Measurements from ENCODE around the gene JPH3.

Gene JPH3

DNA sequence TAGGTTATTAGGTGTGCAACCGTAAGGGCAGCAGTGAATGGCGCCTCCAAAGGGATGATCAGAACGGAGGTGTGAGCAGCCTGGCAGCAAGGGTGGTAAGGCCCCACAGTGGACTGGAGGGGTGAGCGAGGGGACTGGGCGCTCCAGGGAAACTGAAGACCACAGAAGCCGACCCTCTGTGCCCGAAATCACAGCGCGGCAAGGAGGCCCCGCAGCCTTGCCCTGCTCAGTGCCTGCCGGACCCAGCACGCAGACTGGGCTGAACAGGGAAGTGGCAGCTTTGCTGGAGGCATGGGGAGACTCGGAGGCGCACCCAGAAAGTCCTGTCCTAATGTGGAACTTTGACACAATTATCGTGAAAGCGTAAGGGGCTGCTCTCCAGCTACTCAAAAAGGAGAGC, 125.0 kb downstream of the JPH3 start:
- H3K27ac ChIP-seq (ENCODE audit: low read depth, low read length) = no peak overlapping the region
- H3K9me3 ChIP-seq (ENCODE audit: control insufficient read depth in 1 of 2, low read length in 2 of 2) = no peaks in the 10 kb centered on the region
- H3K27me3 ChIP-seq (ENCODE audit: control insufficient read depth in 1 of 2, insufficient read depth in 2 of 2, low read length in 2 of 2) = no peaks in the 10 kb centered on the region
- H3K4me1 ChIP-seq (ENCODE audit: control insufficient read depth in 1 of 2, insufficient read depth in 2 of 2, low read length in 2 of 2) = no peaks in the 10 kb centered on the region
- no peak overlapping the region for H3K4me3 ChIP-seq (ENCODE audit: low read depth in 1 of 2, low read length in 2 of 2)
- H3K36me3 ChIP-seq (ENCODE audit: control insufficient read depth in 1 of 2, insufficient read depth in 2 of 2, low read length in 2 of 2) = peaks cover 0 to 57% of the 10 kb centered on the region in 2 donors
- no peak overlapping the region for H3K9ac ChIP-seq (ENCODE audit: low read depth in 1 of 2, low read length in 2 of 2)

DNA sequence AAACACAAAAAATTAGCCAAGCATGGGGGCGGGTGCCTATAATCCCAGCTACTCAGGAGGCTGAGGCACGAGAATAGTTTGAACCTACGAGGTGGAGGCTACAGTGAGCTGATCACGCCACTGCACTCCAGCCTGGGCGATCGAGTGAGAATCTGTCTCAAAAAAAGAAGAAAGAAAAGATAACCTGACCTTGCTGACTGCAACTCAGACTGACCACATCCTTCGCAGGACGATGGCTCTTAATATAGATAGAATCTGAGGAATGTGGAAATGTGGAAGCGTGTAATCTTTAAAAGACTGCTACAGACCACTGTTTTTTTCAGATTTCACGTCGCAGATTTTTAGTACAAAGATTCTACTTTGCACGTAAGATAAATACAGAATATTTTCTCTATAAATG, 125.7 kb downstream of the JPH3 start:
- no peak overlapping the region for H3K4me3 ChIP-seq (ENCODE audit: low read depth in 1 of 2, low read length in 2 of 2)

DNA sequence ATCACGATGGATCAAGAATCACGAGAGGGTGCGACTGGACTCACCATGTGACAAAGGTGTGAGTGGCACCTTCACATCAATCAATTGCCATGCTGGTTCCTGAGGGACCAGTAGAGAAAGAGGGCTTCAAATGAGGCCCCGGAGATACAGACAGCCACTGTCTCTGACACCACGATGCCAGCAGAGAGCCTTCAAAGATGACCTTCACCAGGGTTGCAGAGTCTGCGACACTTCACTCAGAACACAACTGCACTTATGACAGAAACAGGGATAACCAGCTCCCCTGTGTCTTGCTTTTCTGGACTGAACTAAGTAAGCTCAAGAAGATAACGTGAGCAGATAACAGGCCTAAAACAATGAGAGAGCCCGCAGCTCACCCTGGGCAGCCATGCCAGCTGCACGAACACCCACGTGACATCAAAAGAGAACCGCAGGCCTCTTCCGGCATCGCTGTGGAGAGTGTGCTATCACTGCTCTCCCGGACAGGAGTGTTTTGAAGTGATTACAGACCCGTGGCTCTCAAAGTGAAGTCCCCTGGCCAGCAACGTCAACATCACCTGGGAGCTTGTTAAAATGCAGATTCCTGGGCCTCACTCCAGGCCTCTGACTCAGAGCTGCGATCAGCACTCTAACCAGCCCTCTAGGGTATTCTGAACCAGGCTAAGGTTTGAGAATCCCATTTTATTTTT, 127.1 kb downstream of the JPH3 start:
- no peaks in the 10 kb centered on the region for H3K9me3 ChIP-seq (ENCODE audit: control insufficient read depth in 1 of 2, low read length in 2 of 2)
- no peak overlapping the region for H3K27ac ChIP-seq (ENCODE audit: low read depth, low read length)
- H3K36me3 ChIP-seq (ENCODE audit: control insufficient read depth in 1 of 2, insufficient read depth in 2 of 2, low read length in 2 of 2) = peaks cover 0 to 52% of the 10 kb centered on the region in 2 donors
- H3K9ac ChIP-seq (ENCODE audit: low read depth in 1 of 2, low read length in 2 of 2) = no peak overlapping the region
- H3K4me1 ChIP-seq (ENCODE audit: control insufficient read depth in 1 of 2, insufficient read depth in 2 of 2, low read length in 2 of 2) = no peaks in the 10 kb centered on the region
- no peaks in the 10 kb centered on the region for H3K27me3 ChIP-seq (ENCODE audit: control insufficient read depth in 1 of 2, insufficient read depth in 2 of 2, low read length in 2 of 2)
- H3K4me3 ChIP-seq (ENCODE audit: low read depth in 1 of 2, low read length in 2 of 2) = no peak overlapping the region

More for the DNA sequence above, 125.7 kb downstream of the JPH3 start:
- H3K9ac ChIP-seq (ENCODE audit: low read depth in 1 of 2, low read length in 2 of 2) = no peak overlapping the region
- no peaks in the 10 kb centered on the region for H3K27me3 ChIP-seq (ENCODE audit: control insufficient read depth in 1 of 2, insufficient read depth in 2 of 2, low read length in 2 of 2)
- H3K9me3 ChIP-seq (ENCODE audit: control insufficient read depth in 1 of 2, low read length in 2 of 2) = no peaks in the 10 kb centered on the region
- H3K36me3 ChIP-seq (ENCODE audit: control insufficient read depth in 1 of 2, insufficient read depth in 2 of 2, low read length in 2 of 2) = peaks cover 0 to 53% of the 10 kb centered on the region in 2 donors
- H3K4me1 ChIP-seq (ENCODE audit: control insufficient read depth in 1 of 2, insufficient read depth in 2 of 2, low read length in 2 of 2) = no peaks in the 10 kb centered on the region
- H3K27ac ChIP-seq (ENCODE audit: low read depth, low read length) = no peak overlapping the region

DNA sequence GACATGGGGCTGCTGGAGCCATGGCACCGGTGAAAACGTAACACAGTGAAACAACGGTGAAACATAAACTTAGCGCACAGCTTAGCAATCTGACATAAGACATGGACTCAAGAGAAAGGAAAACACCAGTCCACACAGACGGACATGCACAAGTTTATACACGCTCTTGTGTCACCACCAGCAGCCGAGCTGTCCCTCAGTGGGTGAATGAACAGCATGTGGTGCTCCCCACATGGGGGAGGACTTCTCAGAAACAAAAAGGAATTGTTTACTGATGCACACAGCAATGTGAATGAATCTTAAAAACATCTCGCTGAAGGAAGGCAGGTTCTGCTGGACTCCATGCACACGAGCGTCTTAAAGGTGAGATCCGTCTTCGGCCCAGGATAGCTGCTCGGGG, 129.3 kb downstream of the JPH3 start:
- H3K36me3 ChIP-seq (ENCODE audit: control insufficient read depth in 1 of 2, insufficient read depth in 2 of 2, low read length in 2 of 2) = peaks cover 0 to 56% of the 10 kb centered on the region in 2 donors
- H3K27me3 ChIP-seq (ENCODE audit: control insufficient read depth in 1 of 2, insufficient read depth in 2 of 2, low read length in 2 of 2) = no peaks in the 10 kb centered on the region
- H3K4me1 ChIP-seq (ENCODE audit: control insufficient read depth in 1 of 2, insufficient read depth in 2 of 2, low read length in 2 of 2) = no peaks in the 10 kb centered on the region
- H3K9ac ChIP-seq (ENCODE audit: low read depth in 1 of 2, low read length in 2 of 2) = no peak overlapping the region
- no peak overlapping the region for H3K4me3 ChIP-seq (ENCODE audit: low read depth in 1 of 2, low read length in 2 of 2)
- H3K27ac ChIP-seq (ENCODE audit: low read depth, low read length) = no peak overlapping the region
- H3K9me3 ChIP-seq (ENCODE audit: control insufficient read depth in 1 of 2, low read length in 2 of 2) = no peaks in the 10 kb centered on the region

DNA sequence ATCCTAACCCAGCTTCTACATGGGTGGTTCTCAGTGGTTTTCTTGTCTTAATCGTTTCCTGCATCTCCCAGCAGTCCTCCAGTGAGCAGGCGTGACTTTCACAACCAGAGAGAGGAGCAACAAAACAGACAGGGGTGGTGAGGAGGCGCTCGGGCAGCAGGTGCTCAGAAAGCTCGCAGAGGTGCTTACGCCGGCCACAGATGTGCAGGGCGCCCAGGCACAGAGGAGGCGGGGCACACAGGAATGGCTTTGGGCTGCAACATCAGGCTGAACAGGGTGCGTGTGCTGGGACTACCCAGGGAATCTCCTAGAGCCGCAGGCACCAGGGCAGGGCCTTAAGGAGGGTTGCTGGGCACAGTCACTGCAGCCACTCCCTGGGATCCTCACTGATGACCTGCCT, 130.9 kb downstream of the JPH3 start:
- H3K4me1 ChIP-seq (ENCODE audit: control insufficient read depth in 1 of 2, insufficient read depth in 2 of 2, low read length in 2 of 2) = no peaks in the 10 kb centered on the region
- H3K27me3 ChIP-seq (ENCODE audit: control insufficient read depth in 1 of 2, insufficient read depth in 2 of 2, low read length in 2 of 2) = no peaks in the 10 kb centered on the region
- no peaks in the 10 kb centered on the region for H3K9me3 ChIP-seq (ENCODE audit: control insufficient read depth in 1 of 2, low read length in 2 of 2)
- H3K9ac ChIP-seq (ENCODE audit: low read depth in 1 of 2, low read length in 2 of 2) = no peak overlapping the region
- no peak overlapping the region for H3K4me3 ChIP-seq (ENCODE audit: low read depth in 1 of 2, low read length in 2 of 2)
- H3K36me3 ChIP-seq (ENCODE audit: control insufficient read depth in 1 of 2, insufficient read depth in 2 of 2, low read length in 2 of 2) = peaks cover 2 to 53% of the 10 kb centered on the region in 2 donors
- H3K27ac ChIP-seq (ENCODE audit: low read depth, low read length) = no peak overlapping the region

DNA sequence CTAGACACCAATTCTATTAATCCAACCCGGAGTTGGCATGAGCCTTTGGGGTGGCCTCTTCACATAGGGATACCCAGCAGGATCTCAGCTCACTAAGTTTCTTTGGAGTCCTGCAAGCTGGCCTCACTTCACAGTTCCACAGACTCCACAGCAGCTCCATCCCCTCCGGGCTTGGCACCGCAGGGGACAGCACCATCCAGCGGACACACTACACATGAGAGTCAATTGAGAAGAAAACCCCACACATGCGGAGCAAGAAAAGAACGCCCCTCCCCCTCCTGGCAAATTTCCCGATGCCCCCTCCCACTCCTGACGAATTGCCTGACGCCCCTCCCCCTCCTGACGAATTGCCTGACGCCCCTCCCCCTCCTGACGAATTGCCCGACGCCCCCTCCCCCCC, 132.3 kb downstream of the JPH3 start:
- Histone ChIP-seq H3K4me3 (ENCODE audit: low read depth in 1 of 2, low read length in 2 of 2) (no peak overlapping the region), H3K27ac (ENCODE audit: low read depth, low read length) (no peak overlapping the region), H3K4me1 (ENCODE audit: control insufficient read depth in 1 of 2, insufficient read depth in 2 of 2, low read length in 2 of 2) (no peaks in the 10 kb centered on the region), H3K36me3 (ENCODE audit: control insufficient read depth in 1 of 2, insufficient read depth in 2 of 2, low read length in 2 of 2) (peaks cover 4 to 50% of the 10 kb centered on the region in 2 donors), H3K9me3 (ENCODE audit: control insufficient read depth in 1 of 2, low read length in 2 of 2) (no peaks in the 10 kb centered on the region), H3K27me3 (ENCODE audit: control insufficient read depth in 1 of 2, insufficient read depth in 2 of 2, low read length in 2 of 2) (no peaks in the 10 kb centered on the region), H3K9ac (ENCODE audit: low read depth in 1 of 2, low read length in 2 of 2) (no peak overlapping the region)

DNA sequence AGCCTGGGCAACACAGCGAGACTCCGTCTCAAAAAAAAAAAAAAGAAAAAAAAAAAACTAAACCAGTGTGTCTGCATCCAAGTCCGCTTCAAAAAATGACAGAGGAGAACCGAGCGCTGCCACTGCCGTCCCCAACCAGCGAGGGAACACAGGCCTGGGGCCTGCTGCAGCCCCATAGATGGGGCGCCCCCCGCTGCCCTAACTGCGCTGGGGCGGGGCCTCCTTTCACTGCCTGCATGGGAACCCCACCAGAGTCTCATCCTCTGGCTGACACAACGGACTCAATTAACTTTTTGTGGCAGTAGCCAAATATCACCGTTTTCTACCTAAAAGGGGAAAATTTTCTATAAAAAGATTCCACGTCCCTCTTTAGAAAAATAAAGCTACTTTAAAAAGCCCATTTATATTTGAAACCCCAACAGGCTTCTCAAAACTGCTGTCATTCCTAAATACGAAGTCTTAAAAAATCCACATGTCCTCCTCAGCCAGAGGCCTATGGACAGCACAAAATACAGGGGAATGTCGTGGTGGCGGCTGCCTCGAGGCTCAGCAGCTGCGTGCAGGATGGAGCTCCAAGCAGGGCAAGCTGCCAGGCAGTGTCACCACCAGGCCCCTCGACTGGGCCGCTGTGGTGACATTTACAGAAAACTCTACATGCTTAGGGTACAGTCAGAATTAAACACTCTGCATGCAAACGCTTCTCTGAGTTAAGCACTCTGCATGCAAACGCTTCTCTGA, 133.1 kb downstream of the JPH3 start:
- Histone ChIP-seq H3K27me3 (ENCODE audit: control insufficient read depth in 1 of 2, insufficient read depth in 2 of 2, low read length in 2 of 2) (no peaks in the 10 kb centered on the region), H3K9ac (ENCODE audit: low read depth in 1 of 2, low read length in 2 of 2) (no peak overlapping the region), H3K4me3 (ENCODE audit: low read depth in 1 of 2, low read length in 2 of 2) (no peak overlapping the region), H3K9me3 (ENCODE audit: control insufficient read depth in 1 of 2, low read length in 2 of 2) (no peaks in the 10 kb centered on the region), H3K36me3 (ENCODE audit: control insufficient read depth in 1 of 2, insufficient read depth in 2 of 2, low read length in 2 of 2) (peaks cover 4 to 52% of the 10 kb centered on the region in 2 donors), H3K4me1 (ENCODE audit: control insufficient read depth in 1 of 2, insufficient read depth in 2 of 2, low read length in 2 of 2) (no peaks in the 10 kb centered on the region), H3K27ac (ENCODE audit: low read depth, low read length) (no peak overlapping the region)

DNA sequence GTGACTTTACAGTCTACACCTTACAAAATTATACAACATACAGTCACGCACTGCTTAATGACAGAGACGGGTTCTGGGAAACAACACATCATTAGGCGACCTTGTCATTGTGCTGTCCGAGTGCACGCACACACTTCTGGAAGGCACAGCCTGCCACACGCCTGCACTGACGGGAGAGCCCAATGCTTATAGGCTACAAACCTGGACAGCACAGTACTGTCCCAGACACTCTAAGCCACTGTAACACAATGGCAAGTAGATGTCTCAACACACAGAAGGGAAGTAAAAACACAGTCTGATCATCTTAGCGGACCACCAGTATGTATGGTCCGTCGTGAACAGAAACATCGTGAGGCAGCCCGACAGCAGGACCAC, 133.7 kb downstream of the JPH3 start:
- no peak overlapping the region for H3K4me3 ChIP-seq (ENCODE audit: low read depth in 1 of 2, low read length in 2 of 2)
- no peaks in the 10 kb centered on the region for H3K9me3 ChIP-seq (ENCODE audit: control insufficient read depth in 1 of 2, low read length in 2 of 2)
- H3K9ac ChIP-seq (ENCODE audit: low read depth in 1 of 2, low read length in 2 of 2) = no peak overlapping the region
- no peaks in the 10 kb centered on the region for H3K27me3 ChIP-seq (ENCODE audit: control insufficient read depth in 1 of 2, insufficient read depth in 2 of 2, low read length in 2 of 2)
- no peak overlapping the region for H3K27ac ChIP-seq (ENCODE audit: low read depth, low read length)
- no peaks in the 10 kb centered on the region for H3K4me1 ChIP-seq (ENCODE audit: control insufficient read depth in 1 of 2, insufficient read depth in 2 of 2, low read length in 2 of 2)
- H3K36me3 ChIP-seq (ENCODE audit: control insufficient read depth in 1 of 2, insufficient read depth in 2 of 2, low read length in 2 of 2) = peaks cover 10 to 53% of the 10 kb centered on the region in 2 donors

DNA sequence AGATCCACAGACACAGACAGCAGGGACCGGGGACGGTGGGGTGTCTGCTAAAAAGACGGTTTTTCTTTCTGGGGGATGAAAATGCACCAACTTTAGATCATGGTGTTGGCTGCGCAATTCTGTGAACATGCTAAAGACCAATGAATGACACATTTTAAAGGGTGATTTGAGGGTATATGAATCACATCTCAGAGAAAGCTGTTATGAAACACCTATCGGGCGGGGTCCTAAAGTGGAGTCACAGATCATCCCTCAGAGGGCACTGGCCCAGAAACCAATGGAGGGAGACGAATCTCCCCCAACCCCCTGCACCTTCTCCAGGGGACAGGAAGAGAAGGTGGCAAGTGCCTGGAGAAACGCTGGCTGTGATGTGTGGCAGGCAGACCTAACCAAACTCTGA, 137.5 kb downstream of the JPH3 start:
- Histone ChIP-seq H3K9ac (ENCODE audit: low read depth in 1 of 2, low read length in 2 of 2) (no peak overlapping the region), H3K4me1 (ENCODE audit: control insufficient read depth in 1 of 2, insufficient read depth in 2 of 2, low read length in 2 of 2) (no peaks in the 10 kb centered on the region), H3K27me3 (ENCODE audit: control insufficient read depth in 1 of 2, insufficient read depth in 2 of 2, low read length in 2 of 2) (no peaks in the 10 kb centered on the region), H3K4me3 (ENCODE audit: low read depth in 1 of 2, low read length in 2 of 2) (no peak overlapping the region), H3K27ac (ENCODE audit: low read depth, low read length) (no peak overlapping the region), H3K36me3 (ENCODE audit: control insufficient read depth in 1 of 2, insufficient read depth in 2 of 2, low read length in 2 of 2) (peaks cover 14 to 56% of the 10 kb centered on the region in 2 donors), H3K9me3 (ENCODE audit: control insufficient read depth in 1 of 2, low read length in 2 of 2) (no peaks in the 10 kb centered on the region)

DNA sequence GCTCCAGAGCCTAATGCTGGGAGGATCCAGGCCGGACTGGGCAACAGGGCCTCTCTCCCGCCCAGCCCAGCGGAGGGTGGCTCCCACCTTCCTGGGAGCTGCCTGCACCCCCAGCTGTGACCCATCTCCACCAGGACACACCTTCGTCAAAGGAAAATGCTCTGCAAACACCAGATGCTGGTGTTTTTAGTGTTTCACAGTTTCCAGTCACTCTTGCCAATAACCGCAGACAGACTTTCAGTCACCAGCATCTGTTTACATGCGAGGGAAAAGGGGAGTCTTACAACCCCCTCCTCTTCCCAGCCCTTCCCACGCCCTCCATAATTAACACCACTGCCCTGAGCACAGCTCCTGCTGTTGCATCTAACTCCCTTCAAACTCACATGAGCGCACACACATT, 138.1 kb downstream of the JPH3 start:
- Histone ChIP-seq H3K9ac (ENCODE audit: low read depth in 1 of 2, low read length in 2 of 2) (no peak overlapping the region), H3K36me3 (ENCODE audit: control insufficient read depth in 1 of 2, insufficient read depth in 2 of 2, low read length in 2 of 2) (peaks cover 15 to 60% of the 10 kb centered on the region in 2 donors), H3K27me3 (ENCODE audit: control insufficient read depth in 1 of 2, insufficient read depth in 2 of 2, low read length in 2 of 2) (no peaks in the 10 kb centered on the region)

More for the DNA sequence above, 138.1 kb downstream of the JPH3 start:
- Histone ChIP-seq H3K27ac (ENCODE audit: low read depth, low read length) (no peak overlapping the region), H3K9me3 (ENCODE audit: control insufficient read depth in 1 of 2, low read length in 2 of 2) (no peaks in the 10 kb centered on the region), H3K4me3 (ENCODE audit: low read depth in 1 of 2, low read length in 2 of 2) (no peak overlapping the region), H3K4me1 (ENCODE audit: control insufficient read depth in 1 of 2, insufficient read depth in 2 of 2, low read length in 2 of 2) (no peaks in the 10 kb centered on the region)
